ENCODE measurements around the gene CRAT.

Gene CRAT

GRCh38 chr9:129108805-129109536 is 1.6 kb downstream of the CRAT start:
- no peak for DNase-seq

GRCh38 chr9:129108083-129108804 is 2.3 kb downstream of the CRAT start:
- DNase-seq: no peak

GRCh38 chr9:129107651-129108050 is 2.9 kb downstream of the CRAT start:
- DNase-seq: no peak

GRCh38 chr9:129105857-129106694 is 4.5 kb downstream of the CRAT start:
- DNase-seq: no peak

- DNase-seq: no peak
These were observed 6.5 kb downstream of the CRAT start for GRCh38 chr9:129104051-129104450.

- no peak for DNase-seq
These were observed 7.0 kb downstream of the CRAT start for GRCh38 chr9:129103595-129103965.

- DNase-seq: peak; percentile 13 to 25
These were observed 7.6 kb downstream of the CRAT start for GRCh38 chr9:129102791-129103594.

GRCh38 chr9:129102095-129102525 is 8.5 kb downstream of the CRAT start:
- DNase-seq: no peak

- no peak for DNase-seq
These were observed 9.3 kb downstream of the CRAT start for GRCh38 chr9:129101279-129101678.

GRCh38 chr9:129100383-129101169 is 10.0 kb downstream of the CRAT start:
- no peak for DNase-seq

GRCh38 chr9:129098328-129098727 is 12.3 kb downstream of the CRAT start:
- no peak for DNase-seq

- DNase-seq: no peak
These were observed 12.8 kb downstream of the CRAT start for GRCh38 chr9:129097671-129098306.

GRCh38 chr9:129095908-129096307 is 14.7 kb downstream of the CRAT start:
- no peak for DNase-seq

- DNase-seq: no peak
These were observed 15.4 kb downstream of the CRAT start for GRCh38 chr9:129095170-129095667.

GRCh38 chr9:129094387-129095169 is 16.0 kb downstream of the CRAT start:
- DNase-seq: no peak

GRCh38 chr9:129093602-129094386 is 16.8 kb downstream of the CRAT start:
- DNase-seq: no peak

GRCh38 chr9:129089246-129089645 is 21.3 kb downstream of the CRAT start:
- no peak for DNase-seq

GRCh38 chr9:129084087-129084486 is 26.5 kb downstream of the CRAT start:
- DNase-seq: no peak

- DNase-seq: no peak
These were observed 29.1 kb downstream of the CRAT start for GRCh38 chr9:129081388-129081904.
